ENCODE data around the gene ETV5. TPM values are rescaled to one million over a fixed set of nuclear protein-coding genes. Genes with fewer than 3 reads are reported as not detected.

Gene ETV5
- total RNA-seq, 1 donor from 2014 or later = 17.1 TPM

GRCh38 chr3:186096290-186096689, 12.6 kb downstream of the ETV5 start:
- no peak for DNase-seq (ENCODE audit: low read depth)
- no peak overlapping the region for H3K4me3 ChIP-seq (ENCODE audit: low read depth, low read length)
- no peak for TF ChIP-seq CTCF (conservative IDR thresholded peaks at IDR 0.05; ENCODE audit: low read depth, low read length)

GRCh38 chr3:186095561-186096081, 13.3 kb downstream of the ETV5 start:
- no peak for DNase-seq (ENCODE audit: low read depth)
- no peak for TF ChIP-seq CTCF (conservative IDR thresholded peaks at IDR 0.05; ENCODE audit: low read depth, low read length)
- no peak overlapping the region for H3K4me3 ChIP-seq (ENCODE audit: low read depth, low read length)

- DNase-seq (ENCODE audit: low read depth) = no peak
- no peak for TF ChIP-seq CTCF (conservative IDR thresholded peaks at IDR 0.05; ENCODE audit: low read depth, low read length)
- no peak overlapping the region for H3K4me3 ChIP-seq (ENCODE audit: low read depth, low read length)
Observed at GRCh38 chr3:186094696-186095425, 14.0 kb downstream of the ETV5 start.

- no peak overlapping the region for H3K4me3 ChIP-seq (ENCODE audit: low read depth, low read length)
- no peak for DNase-seq (ENCODE audit: low read depth)
- no peak for TF ChIP-seq CTCF (conservative IDR thresholded peaks at IDR 0.05; ENCODE audit: low read depth, low read length)
Observed at GRCh38 chr3:186094271-186094670, 14.6 kb downstream of the ETV5 start.

- DNase-seq (ENCODE audit: low read depth) = no peak
- peak; percentile 37 for TF ChIP-seq CTCF (conservative IDR thresholded peaks at IDR 0.05; ENCODE audit: low read depth, low read length)
- no peak overlapping the region for H3K4me3 ChIP-seq (ENCODE audit: low read depth, low read length)
Observed at GRCh38 chr3:186093271-186093900, 15.5 kb downstream of the ETV5 start.

GRCh38 chr3:186092360-186093070, 16.4 kb downstream of the ETV5 start:
- DNase-seq (ENCODE audit: low read depth) = no peak
- H3K4me3 ChIP-seq (ENCODE audit: low read depth, low read length) = no peak overlapping the region
- no peak for TF ChIP-seq CTCF (conservative IDR thresholded peaks at IDR 0.05; ENCODE audit: low read depth, low read length)

All from epithelial cell of proximal tubule (primary cell).